DOHH2 (cell line): ENCODE data around the gene ZFP3.

Experiments used
- H3F3A ChIP-seq: fragments of 200-600 bp; sonication (generic), shearing (Covaris generic); 2 replicates; pipeline ENCODE4 v1.6.0; 2016; ENCODE audit warnings: antibody characterized with exemption, mild to moderate bottlenecking; ENCODE audit not compliant: control insufficient read depth, insufficient read depth
- H3K27ac ChIP-seq: fragments of 200-600 bp; sonication (generic); 2 replicates; pipeline ENCODE4 v1.5.1; 2014; ENCODE audit warnings: low read depth, mild to moderate bottlenecking, low read length, moderate library complexity
- H3K27me3 ChIP-seq: fragments of 200-600 bp; sonication (generic); 2 replicates; pipeline ENCODE4 v1.6.1; 2014; ENCODE audit warnings: mild to moderate bottlenecking, low read length, mixed read lengths; ENCODE audit not compliant: control insufficient read depth
- H3K36me3 ChIP-seq: fragments of 200-600 bp; sonication (generic); 2 replicates; pipeline ENCODE4 v1.6.1; 2014; ENCODE audit warnings: mild to moderate bottlenecking, low read length, moderate library complexity, mixed read lengths; ENCODE audit not compliant: control insufficient read depth
- H3K4me1 ChIP-seq: fragments of 200-600 bp; sonication (generic); 2 replicates; pipeline ENCODE4 v1.6.1; 2014; ENCODE audit warnings: mild to moderate bottlenecking, low read length, mixed read lengths; ENCODE audit not compliant: control insufficient read depth
- H3K4me2 ChIP-seq: fragments of 200-600 bp; sonication (generic); 2 replicates; pipeline ENCODE4 v1.6.0; 2014; ENCODE audit warnings: mild to moderate bottlenecking, low read length, moderate library complexity
- H3K4me3 ChIP-seq: fragments of 200-600 bp; sonication (generic); 2 replicates; pipeline ENCODE4 v1.5.1; 2014; ENCODE audit warnings: mild to moderate bottlenecking, low read length, mixed read lengths
- H3K79me2 ChIP-seq: fragments of 200-600 bp; sonication (generic); 2 replicates; pipeline ENCODE4 v1.6.1; 2014; ENCODE audit warnings: mild to moderate bottlenecking, low read length, mixed read lengths; ENCODE audit not compliant: control insufficient read depth
- H3K9me2 ChIP-seq: fragments of 200-600 bp; sonication (generic); replicated peaks from 2 replicates; pipeline ENCODE4 v1.6.1; 2014; ENCODE audit warnings: mild to moderate bottlenecking, low read length, mixed read lengths; ENCODE audit not compliant: control insufficient read depth
- H3K9me3 ChIP-seq: fragments of 200-600 bp; sonication (generic); 2 replicates; pipeline ENCODE4 v1.6.1; 2014; ENCODE audit warnings: antibody characterized with exemption, low read length, mixed read lengths; ENCODE audit not compliant: control insufficient read depth, insufficient read depth
- H4K20me1 ChIP-seq: fragments of 200-600 bp; sonication (generic); 2 replicates; pipeline ENCODE4 v1.6.0; 2014; ENCODE audit warnings: low read depth, mild to moderate bottlenecking, antibody characterized with exemption, low read length, moderate library complexity; ENCODE audit not compliant: control insufficient read depth, insufficient read depth
- CTCF ChIP-seq: fragments of 200-600 bp; sonication (generic); IDR thresholded peaks from one replicate; pipeline ENCODE4 v1.5.1; 2014; ENCODE audit warnings: antibody characterized with exemption, mild to moderate bottlenecking, low read depth, low read length; ENCODE audit not compliant: poor library complexity, severe bottlenecking
- EZH2phosphoT487 ChIP-seq: fragments of 200-600 bp; sonication (generic); IDR thresholded peaks from 2 replicates; pipeline ENCODE4 v1.6.1; 2017; ENCODE audit warnings: borderline replicate concordance, mild to moderate bottlenecking, antibody characterized with exemption, low read length, moderate library complexity, mixed read lengths

ZFP3 gene

GRCh38 chr17:5034651-5035050 lies 43.6 kb upstream of the ZFP3 start:
- Histone ChIP-seq H3K9me3 (no peaks in the 10 kb centered on the region), H3K79me2 (no peaks in the 10 kb centered on the region), H3K27me3 (0 out of 2 replicates have a peak, but pooled peaks cover 5% of the 10 kb centered on the region), H3K4me2 (no peak overlapping the region), H3K4me3 (no peak overlapping the region), H3K27ac (no peak overlapping the region), H3K9me2 (no peaks in the 10 kb centered on the region), H3K4me1 (peaks cover 34% of the 10 kb centered on the region), H3F3A (peaks cover 8% of the 10 kb centered on the region), H4K20me1 (no peaks in the 10 kb centered on the region), H3K36me3 (no peaks in the 10 kb centered on the region)
- no peak for TF ChIP-seq CTCF

- H3K9me2 ChIP-seq = no peaks in the 10 kb centered on the region
- H3K27ac ChIP-seq = no peak within 1 kb of the TSS
- H3K4me3 ChIP-seq = 0 out of 2 replicates have a peak within 1 kb of the TSS, but pooled peaks have one; percentile 10
- H3K4me2 ChIP-seq = peak within 1 kb of the TSS; percentile 48
- peaks cover 8% of the 10 kb centered on the region for H3F3A ChIP-seq
- no peaks in the 10 kb centered on the region for H3K9me3 ChIP-seq
- no peaks in the 10 kb centered on the region for H3K36me3 ChIP-seq
- H4K20me1 ChIP-seq = no peaks in the 10 kb centered on the region
- H3K27me3 ChIP-seq = 0 out of 2 replicates have a peak, but pooled peaks cover 5% of the 10 kb centered on the region
- H3K4me1 ChIP-seq = peaks cover 33% of the 10 kb centered on the region
- no peaks in the 10 kb centered on the region for H3K79me2 ChIP-seq
- TF ChIP-seq CTCF = no peak
- TF ChIP-seq EZH2phosphoT487 = no peak
Measured at GRCh38 chr17:5035315-5035714, 43.0 kb upstream of the ZFP3 start, which contains the start of gene SLC52A1. TSS of gene SLC52A1 (minus strand) at chr17:5035426. CDS start at chr17:5034606, 820 bp downstream.

GRCh38 chr17:5042157-5043022 lies 35.9 kb upstream of the ZFP3 start:
- Histone ChIP-seq H3K4me3 (no peak overlapping the region), H3K9me2 (no peaks in the 10 kb centered on the region), H3K36me3 (no peaks in the 10 kb centered on the region), H3K27ac (no peak overlapping the region), H3K4me1 (peaks cover 9% of the 10 kb centered on the region), H3K27me3 (no peaks in the 10 kb centered on the region), H3K9me3 (no peaks in the 10 kb centered on the region), H3K79me2 (no peaks in the 10 kb centered on the region), H4K20me1 (no peaks in the 10 kb centered on the region), H3F3A (no peaks in the 10 kb centered on the region), H3K4me2 (peak overlapping the region; percentile 14; the same call in 1 of the 2 replicates)
- TF ChIP-seq EZH2phosphoT487 = no peak
- no peak for TF ChIP-seq CTCF
